Liver (tissue), 9 donors: ENCODE results near the gene MS4A6A. TPM values are rescaled to one million over a fixed set of nuclear protein-coding genes. Genes with fewer than 3 reads are reported as not detected.

Experiments used
- DNase-seq: peaks from one replicate; pipeline ENCODE4 v3.0.0-alpha.2; 2017; ENCODE audit warnings: low spot score
- H3K27ac ChIP-seq, 2 donors: one replicate each; pipeline ENCODE4 v1.7.0; 2013; ENCODE audit warnings: inconsistent platforms in 2 of 2, low read length in 2 of 2, control low read depth in 1 of 2, low read depth in 1 of 2, mild to moderate bottlenecking in 1 of 2
- H3K27me3 ChIP-seq, 4 donors: one replicate each; pipeline versions ENCODE4 v1.6.1 to v1.7.0; 2013; ENCODE audit warnings: low read length in 3 of 4, inconsistent platforms in 1 of 4, mild to moderate bottlenecking in 1 of 4, moderate library complexity in 1 of 4; ENCODE audit not compliant: control insufficient read depth in 4 of 4, insufficient read depth in 4 of 4
- H3K36me3 ChIP-seq, 4 donors: one replicate each; pipeline versions ENCODE4 v1.6.1 to v1.7.0; 2013; ENCODE audit warnings: low read length in 3 of 4, mild to moderate bottlenecking in 3 of 4, low read depth in 1 of 4, moderate library complexity in 1 of 4; ENCODE audit not compliant: control insufficient read depth in 4 of 4, insufficient read depth in 3 of 4
- H3K4me1 ChIP-seq, 4 donors: one replicate each; pipeline versions ENCODE4 v1.6.1 to v1.7.0; 2013; ENCODE audit warnings: low read length in 3 of 4, mild to moderate bottlenecking in 3 of 4, moderate library complexity in 1 of 4; ENCODE audit not compliant: control insufficient read depth in 4 of 4, insufficient read depth in 4 of 4
- H3K4me3 ChIP-seq, 3 donors: one replicate each; pipeline versions ENCODE4 v1.6.1 to v1.7.0; 2013; ENCODE audit warnings: low read length in 3 of 3, control low read depth in 1 of 3, low read depth in 1 of 3, mild to moderate bottlenecking in 1 of 3
- H3K9ac ChIP-seq, 2 donors: one replicate each; pipeline ENCODE4 v1.7.0; 2013; ENCODE audit warnings: low read length in 2 of 2, mild to moderate bottlenecking in 2 of 2, moderate library complexity in 2 of 2, control low read depth in 1 of 2, low read depth in 1 of 2
- H3K9me3 ChIP-seq, 4 donors: one replicate each; pipeline versions ENCODE4 v1.6.1 to v1.7.0; 2013; ENCODE audit warnings: low read length in 3 of 4; ENCODE audit not compliant: control insufficient read depth in 4 of 4
- EGR1 ChIP-seq, 2 donors: IDR thresholded peaks; 2 replicates each; pipeline ENCODE4 v1.6.1; 2016 to 2018; ENCODE audit warnings: antibody characterized with exemption in 2 of 2, low read depth in 2 of 2
- FOXA1 ChIP-seq: IDR thresholded peaks from 2 replicates; pipeline ENCODE4 v1.6.1; 2016; ENCODE audit warnings: antibody characterized with exemption
- FOXA2 ChIP-seq: IDR thresholded peaks from 2 replicates; pipeline ENCODE4 v1.6.1; 2016; ENCODE audit warnings: antibody characterized with exemption
- GABPA ChIP-seq, 2 donors: IDR thresholded peaks in 1 of 2; conservative IDR thresholded peaks in 1 of 2; 2 replicates each; pipeline ENCODE4 v1.6.1; 2016; ENCODE audit warnings: antibody characterized with exemption in 2 of 2, mild to moderate bottlenecking in 1 of 2, moderate library complexity in 1 of 2
- HNF4A ChIP-seq, 2 donors: conservative IDR thresholded peaks; 2 replicates each; pipeline ENCODE4 v1.6.1; 2016; ENCODE audit warnings: antibody characterized with exemption in 2 of 2, mild to moderate bottlenecking in 2 of 2
- HNF4G ChIP-seq: IDR thresholded peaks from 2 replicates; pipeline ENCODE4 v1.6.1; 2016; ENCODE audit warnings: antibody characterized with exemption
- JUND ChIP-seq, 2 donors: IDR thresholded peaks; 2 replicates each; pipeline ENCODE4 v1.6.1; 2016; ENCODE audit warnings: antibody characterized with exemption in 2 of 2
- NR2F2 ChIP-seq: IDR thresholded peaks from 2 replicates; pipeline ENCODE4 v1.6.1; 2016; ENCODE audit warnings: antibody characterized with exemption
- RAD21 ChIP-seq, 2 donors: IDR thresholded peaks; 2 replicates each; pipeline ENCODE4 v1.6.1; 2016; ENCODE audit warnings: antibody characterized with exemption in 2 of 2, mild to moderate bottlenecking in 2 of 2
- SP1 ChIP-seq: IDR thresholded peaks from 2 replicates; pipeline ENCODE4 v1.6.1; 2018; ENCODE audit warnings: antibody characterized with exemption, mild to moderate bottlenecking
- TAF1 ChIP-seq: conservative IDR thresholded peaks from 2 replicates; pipeline ENCODE4 v1.6.1; 2016; ENCODE audit warnings: antibody characterized with exemption, mild to moderate bottlenecking
- YY1 ChIP-seq: IDR thresholded peaks from 2 replicates; pipeline ENCODE4 v1.6.1; 2016; ENCODE audit warnings: antibody characterized with exemption, mild to moderate bottlenecking
- WGBS: extraction: QIAGEN DNeasy Blood & Tissue Kit; methylation state at CpG from one replicate; pipeline ENCODE4 v1.1.7; 2013; 5-methylcytosine and 5-hydroxymethylcytosine counted together
- polyA plus RNA-seq, 2 donors: library from polyadenylated mRNA; stranded (reverse) in 1 of 2; unstranded in 1 of 2; fragments of 200-250 nt in 1 of 2; fragments of >200 nt in 1 of 2; fragmentation: Nextera tagmentation in 1 of 2; extraction: Ambion mirVana in 1 of 2; gene quantifications; one replicate each; pipeline versions ENCODE4 v1.2.1 to v1.2.3, GENCODE V29; 2013 to 2015
- total RNA-seq, 2 donors: library from RNA; depleted of rRNA; stranded (reverse); fragments of >200 nt; gene quantifications; one replicate each; pipeline ENCODE4 v1.2.3, GENCODE V29; 2014
- TF ChIP-seq, protein P1 (sequence below): IDR thresholded peaks from 2 replicates; pipeline ENCODE4 v1.6.1; 2016; ENCODE audit warnings: antibody characterized with exemption
- TF ChIP-seq, protein P2 (sequence below): IDR thresholded peaks from 2 replicates; pipeline ENCODE4 v1.6.1; 2016; ENCODE audit warnings: antibody characterized with exemption, mild to moderate bottlenecking
- TF ChIP-seq, protein P3 (sequence below): fragments of 150-350 bp; IDR thresholded peaks from 2 replicates; pipeline ENCODE4 v1.5.1; 2017; ENCODE audit warnings: improper control_type of control experiment, low read depth, low read length; ENCODE audit not compliant: missing input control
- TF ChIP-seq, protein P4 (sequence below): IDR thresholded peaks from 2 replicates; pipeline ENCODE4 v1.6.1; 2016; ENCODE audit warnings: antibody characterized with exemption
- TF ChIP-seq, protein P5 (sequence below): IDR thresholded peaks from 2 replicates; pipeline ENCODE4 v1.6.1; 2016; ENCODE audit warnings: antibody characterized with exemption
- donor health status: healthy.
- donor health status: healthy.
- donor health status: healthy.
- donor health status: healthy.
- donor health status: healthy.

The MS4A6A gene
- total and polyA plus RNA-seq, 4 donors, result 64.6 to 117 (median 99.4) TPM

DNA sequence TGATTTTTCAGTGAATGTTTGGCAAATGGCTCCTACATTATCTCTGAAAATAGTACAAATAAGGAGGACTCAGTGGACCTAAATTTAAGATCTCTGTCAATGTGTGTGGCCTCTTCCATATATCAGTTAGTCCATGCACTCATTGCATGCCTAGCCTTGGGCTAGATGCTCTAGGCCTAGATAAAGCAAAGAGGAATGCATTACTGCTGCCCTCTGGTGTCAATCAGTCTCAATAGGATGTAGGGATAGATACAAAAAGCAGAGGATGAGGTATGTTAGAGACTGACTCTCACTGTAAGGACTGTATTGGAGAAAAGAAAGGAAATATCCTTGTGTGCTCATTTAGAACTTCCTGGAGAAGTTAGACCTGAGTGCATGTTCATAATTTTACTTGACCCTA is 52.4 kb downstream of the MS4A6A start:
- Histone ChIP-seq H3K9me3 (no peaks in the 10 kb centered on the region), H3K9ac (no peak overlapping the region), H3K27me3 (no peaks in the 10 kb centered on the region), H3K27ac (no peak overlapping the region), H3K4me1 (no peaks in the 10 kb centered on the region), H3K36me3 (no peaks in the 10 kb centered on the region), H3K4me3 (no peak overlapping the region)
- DNase-seq, result no peak
- TF ChIP-seq, protein P1, sequence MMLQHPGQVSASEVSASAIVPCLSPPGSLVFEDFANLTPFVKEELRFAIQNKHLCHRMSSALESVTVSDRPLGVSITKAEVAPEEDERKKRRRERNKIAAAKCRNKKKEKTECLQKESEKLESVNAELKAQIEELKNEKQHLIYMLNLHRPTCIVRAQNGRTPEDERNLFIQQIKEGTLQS, result no peak
- TF ChIP-seq, protein P2, sequence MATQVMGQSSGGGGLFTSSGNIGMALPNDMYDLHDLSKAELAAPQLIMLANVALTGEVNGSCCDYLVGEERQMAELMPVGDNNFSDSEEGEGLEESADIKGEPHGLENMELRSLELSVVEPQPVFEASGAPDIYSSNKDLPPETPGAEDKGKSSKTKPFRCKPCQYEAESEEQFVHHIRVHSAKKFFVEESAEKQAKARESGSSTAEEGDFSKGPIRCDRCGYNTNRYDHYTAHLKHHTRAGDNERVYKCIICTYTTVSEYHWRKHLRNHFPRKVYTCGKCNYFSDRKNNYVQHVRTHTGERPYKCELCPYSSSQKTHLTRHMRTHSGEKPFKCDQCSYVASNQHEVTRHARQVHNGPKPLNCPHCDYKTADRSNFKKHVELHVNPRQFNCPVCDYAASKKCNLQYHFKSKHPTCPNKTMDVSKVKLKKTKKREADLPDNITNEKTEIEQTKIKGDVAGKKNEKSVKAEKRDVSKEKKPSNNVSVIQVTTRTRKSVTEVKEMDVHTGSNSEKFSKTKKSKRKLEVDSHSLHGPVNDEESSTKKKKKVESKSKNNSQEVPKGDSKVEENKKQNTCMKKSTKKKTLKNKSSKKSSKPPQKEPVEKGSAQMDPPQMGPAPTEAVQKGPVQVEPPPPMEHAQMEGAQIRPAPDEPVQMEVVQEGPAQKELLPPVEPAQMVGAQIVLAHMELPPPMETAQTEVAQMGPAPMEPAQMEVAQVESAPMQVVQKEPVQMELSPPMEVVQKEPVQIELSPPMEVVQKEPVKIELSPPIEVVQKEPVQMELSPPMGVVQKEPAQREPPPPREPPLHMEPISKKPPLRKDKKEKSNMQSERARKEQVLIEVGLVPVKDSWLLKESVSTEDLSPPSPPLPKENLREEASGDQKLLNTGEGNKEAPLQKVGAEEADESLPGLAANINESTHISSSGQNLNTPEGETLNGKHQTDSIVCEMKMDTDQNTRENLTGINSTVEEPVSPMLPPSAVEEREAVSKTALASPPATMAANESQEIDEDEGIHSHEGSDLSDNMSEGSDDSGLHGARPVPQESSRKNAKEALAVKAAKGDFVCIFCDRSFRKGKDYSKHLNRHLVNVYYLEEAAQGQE, result no peak
- peak; percentile 76 to 84 for TF ChIP-seq RAD21 (IDR thresholded peaks at IDR 0.05)
- TF ChIP-seq, protein P3, sequence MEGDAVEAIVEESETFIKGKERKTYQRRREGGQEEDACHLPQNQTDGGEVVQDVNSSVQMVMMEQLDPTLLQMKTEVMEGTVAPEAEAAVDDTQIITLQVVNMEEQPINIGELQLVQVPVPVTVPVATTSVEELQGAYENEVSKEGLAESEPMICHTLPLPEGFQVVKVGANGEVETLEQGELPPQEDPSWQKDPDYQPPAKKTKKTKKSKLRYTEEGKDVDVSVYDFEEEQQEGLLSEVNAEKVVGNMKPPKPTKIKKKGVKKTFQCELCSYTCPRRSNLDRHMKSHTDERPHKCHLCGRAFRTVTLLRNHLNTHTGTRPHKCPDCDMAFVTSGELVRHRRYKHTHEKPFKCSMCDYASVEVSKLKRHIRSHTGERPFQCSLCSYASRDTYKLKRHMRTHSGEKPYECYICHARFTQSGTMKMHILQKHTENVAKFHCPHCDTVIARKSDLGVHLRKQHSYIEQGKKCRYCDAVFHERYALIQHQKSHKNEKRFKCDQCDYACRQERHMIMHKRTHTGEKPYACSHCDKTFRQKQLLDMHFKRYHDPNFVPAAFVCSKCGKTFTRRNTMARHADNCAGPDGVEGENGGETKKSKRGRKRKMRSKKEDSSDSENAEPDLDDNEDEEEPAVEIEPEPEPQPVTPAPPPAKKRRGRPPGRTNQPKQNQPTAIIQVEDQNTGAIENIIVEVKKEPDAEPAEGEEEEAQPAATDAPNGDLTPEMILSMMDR, result peak; percentile 45

DNA sequence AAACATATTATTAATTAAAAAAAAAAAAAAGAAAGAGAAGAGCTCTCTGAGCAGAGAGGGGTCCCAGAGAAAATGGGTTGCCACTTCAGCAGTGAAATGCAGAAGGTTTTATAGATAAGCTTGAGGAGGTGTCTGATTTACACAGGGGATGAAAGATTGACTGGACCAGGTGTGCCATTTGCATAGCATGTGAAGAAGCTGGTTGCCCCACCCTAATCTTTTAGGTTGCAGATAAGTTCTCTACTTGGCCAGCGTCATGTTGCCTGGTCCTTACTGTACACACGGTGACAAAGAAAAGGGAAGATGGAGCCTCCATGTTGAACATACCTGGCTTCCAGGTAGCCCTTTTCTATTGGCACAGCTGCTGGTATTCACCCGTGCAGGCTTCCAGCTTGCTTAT is 53.0 kb downstream of the MS4A6A start:
- Histone ChIP-seq H3K9ac (no peak overlapping the region), H3K27ac (no peak overlapping the region), H3K27me3 (no peaks in the 10 kb centered on the region), H3K36me3 (no peaks in the 10 kb centered on the region), H3K9me3 (no peaks in the 10 kb centered on the region), H3K4me1 (no peaks in the 10 kb centered on the region), H3K4me3 (no peak overlapping the region)
- no peak for DNase-seq
- WGBS, result 82% methylated on average over 3 of the region's 3 CpGs
- TF ChIP-seq, protein P4, sequence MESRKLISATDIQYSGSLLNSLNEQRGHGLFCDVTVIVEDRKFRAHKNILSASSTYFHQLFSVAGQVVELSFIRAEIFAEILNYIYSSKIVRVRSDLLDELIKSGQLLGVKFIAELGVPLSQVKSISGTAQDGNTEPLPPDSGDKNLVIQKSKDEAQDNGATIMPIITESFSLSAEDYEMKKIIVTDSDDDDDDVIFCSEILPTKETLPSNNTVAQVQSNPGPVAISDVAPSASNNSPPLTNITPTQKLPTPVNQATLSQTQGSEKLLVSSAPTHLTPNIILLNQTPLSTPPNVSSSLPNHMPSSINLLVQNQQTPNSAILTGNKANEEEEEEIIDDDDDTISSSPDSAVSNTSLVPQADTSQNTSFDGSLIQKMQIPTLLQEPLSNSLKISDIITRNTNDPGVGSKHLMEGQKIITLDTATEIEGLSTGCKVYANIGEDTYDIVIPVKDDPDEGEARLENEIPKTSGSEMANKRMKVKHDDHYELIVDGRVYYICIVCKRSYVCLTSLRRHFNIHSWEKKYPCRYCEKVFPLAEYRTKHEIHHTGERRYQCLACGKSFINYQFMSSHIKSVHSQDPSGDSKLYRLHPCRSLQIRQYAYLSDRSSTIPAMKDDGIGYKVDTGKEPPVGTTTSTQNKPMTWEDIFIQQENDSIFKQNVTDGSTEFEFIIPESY, result no peak
- TF ChIP-seq, protein P1, result no peak
- TF ChIP-seq, protein P3, result no peak
- TF ChIP-seq SP1 (no peak), FOXA2 (no peak), NR2F2 (no peak), FOXA1 (no peak), HNF4A (conservative IDR thresholded peaks at IDR 0.05) (no peak), EGR1 (IDR thresholded peaks at IDR 0.05; ENCODE audit: low read depth in 2 of 2) (no peak), YY1 (no peak), GABPA (IDR thresholded peaks at IDR 0.05 in 1 of 2, conservative IDR thresholded peaks at IDR 0.05 in 1 of 2) (no peak), JUND (IDR thresholded peaks at IDR 0.05) (no peak), HNF4G (no peak), TAF1 (no peak)
- TF ChIP-seq, protein P5, sequence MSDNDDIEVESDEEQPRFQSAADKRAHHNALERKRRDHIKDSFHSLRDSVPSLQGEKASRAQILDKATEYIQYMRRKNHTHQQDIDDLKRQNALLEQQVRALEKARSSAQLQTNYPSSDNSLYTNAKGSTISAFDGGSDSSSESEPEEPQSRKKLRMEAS, result no peak
- TF ChIP-seq, protein P2, result no peak
